GM12878 (cell line): ENCODE results near the gene SURF4. TPM values are rescaled to one million over a fixed set of nuclear protein-coding genes. Genes with fewer than 3 reads are reported as not detected.

ENCODE experiments used
- BHLHE40 ChIP-seq, 2 experiments: fragments of 450-650 bp in 1 of 2; IDR thresholded peaks; 2 replicates each; pipeline ENCODE4 v1.6.1; 2011 to 2017; ENCODE audit warnings: low read depth in 2 of 2, borderline replicate concordance in 1 of 2, improper control_type of control experiment in 1 of 2, low read length in 1 of 2, mild to moderate bottlenecking in 1 of 2
- CEBPB ChIP-seq, 2 experiments: fragments of 150-350 bp in 1 of 2; IDR thresholded peaks; 2 replicates each; pipeline ENCODE4 v1.6.1; 2012 to 2014; ENCODE audit warnings: low read depth in 2 of 2, low read length in 2 of 2, borderline replicate concordance in 1 of 2, inconsistent platforms in 1 of 2
- EP300 ChIP-seq, 2 experiments: fragments of 150-350 bp in 1 of 2; IDR thresholded peaks; 2 replicates each; pipeline ENCODE4 v1.6.1; 2011 to 2012; ENCODE audit warnings: low read depth in 2 of 2, low read length in 2 of 2, borderline replicate concordance in 1 of 2, improper control_type of control experiment in 1 of 2, inconsistent platforms in 1 of 2; ENCODE audit not compliant: control insufficient read depth in 1 of 2
- HDAC2 ChIP-seq: fragments of 200-600 bp; sonication (generic); IDR thresholded peaks from 2 replicates; pipeline ENCODE4 v1.6.1; 2017
- NR2C1 ChIP-seq: fragments of 450-650 bp; IDR thresholded peaks from 2 replicates; pipeline ENCODE4 v1.6.1; 2017; ENCODE audit warnings: antibody characterized with exemption, mild to moderate bottlenecking, moderate library complexity
- NRF1 ChIP-seq: conservative IDR thresholded peaks from 2 replicates; pipeline ENCODE4 v1.6.1; 2011; ENCODE audit warnings: mild to moderate bottlenecking, low read depth, low read length, improper control_type of control experiment
- POLR2A ChIP-seq: IDR thresholded peaks from 2 replicates; pipeline ENCODE4 v1.6.1; 2011; ENCODE audit warnings: low read depth, mild to moderate bottlenecking, low read length
- RAD21 ChIP-seq: IDR thresholded peaks from 2 replicates; pipeline ENCODE4 v1.6.1; 2011; ENCODE audit warnings: mild to moderate bottlenecking, low read depth, low read length, moderate library complexity; ENCODE audit not compliant: insufficient read depth
- RAD51 ChIP-seq: fragments of 450-650 bp; IDR thresholded peaks from 2 replicates; pipeline ENCODE4 v1.6.1; 2016; ENCODE audit warnings: moderate library complexity, mild to moderate bottlenecking, inconsistent platforms
- SIN3A ChIP-seq: IDR thresholded peaks from 2 replicates; pipeline ENCODE4 v1.6.1; 2012; ENCODE audit warnings: low read depth, low read length, improper control_type of control experiment
- TAF1 ChIP-seq: IDR thresholded peaks from 2 replicates; pipeline ENCODE4 v1.6.1; 2011; ENCODE audit warnings: mild to moderate bottlenecking, low read depth, low read length, borderline replicate concordance
- ZNF687 ChIP-seq: fragments of 450-650 bp; IDR thresholded peaks from 2 replicates; pipeline ENCODE4 v1.6.1; 2017; ENCODE audit warnings: mild to moderate bottlenecking, moderate library complexity
- polyA plus RNA-seq, 11 experiments: library from polyadenylated mRNA; depleted of rRNA in 4 of 11; unstranded in 6 of 11; stranded (reverse) in 5 of 11; fragments of >200 nt; fragmentation: Nextera tagmentation in 4 of 11; fragmentation: Illumina TruSeq in 1 of 11; extraction: Ambion mirVana in 4 of 11; extraction: Trizol in 1 of 11; gene quantifications; 1 replicate in 1 of 11; 2 replicates in 10 of 11; pipeline versions ENCODE4 v1.2.1 to v1.2.3, GENCODE V29; 2011 to 2016; ENCODE audit warnings: inconsistent platforms in 2 of 11, missing spikeins in 2 of 11, low read depth in 1 of 11
- total RNA-seq, 4 experiments: library from RNA; depleted of rRNA in 3 of 4; stranded (reverse); fragments of >200 nt in 3 of 4; fragmentation: Illumina TruSeq in 1 of 4; extraction: Trizol in 1 of 4; gene quantifications; 2 replicates each; pipeline versions ENCODE4 v1.2.1 to v1.2.3, GENCODE V29; 2013 to 2021

Gene SURF4
- total and polyA plus RNA-seq, 10 of the 15 experiments (the other 5 are each of a cell fraction or from before 2014, with no cell fraction given) = 6.4 to 134 (median 78.7) TPM

GRCh38 chr9:133420392-133420827 is 44.5 kb upstream of the SURF4 start (continued):
- TF ChIP-seq TAF1 = peak; percentile 65; the same call in 1 of the 2 replicates
- TF ChIP-seq HDAC2 = no peak
- TF ChIP-seq POLR2A = peak; percentile 46; the same call in 1 of the 2 replicates
- no peak for TF ChIP-seq NRF1
- TF ChIP-seq ZNF687 = peak; percentile 91
- peak in 1 of 2 experiments; percentile 51; a peak in 1 of 4 replicates for TF ChIP-seq EP300 (IDR thresholded peaks at IDR 0.05; ENCODE audit: borderline replicate concordance in 1 of 2, control insufficient read depth in 1 of 2, low read depth in 2 of 2, low read length in 2 of 2)
- no peak for TF ChIP-seq CEBPB (IDR thresholded peaks at IDR 0.05; ENCODE audit: borderline replicate concordance in 1 of 2, low read depth in 2 of 2, low read length in 2 of 2)
- no peak for TF ChIP-seq NR2C1
- no peak for TF ChIP-seq SIN3A
- TF ChIP-seq BHLHE40 (IDR thresholded peaks at IDR 0.05; ENCODE audit: borderline replicate concordance in 1 of 2, low read depth in 2 of 2, low read length in 1 of 2) = peak in 1 of 2 experiments; percentile 37; a peak in 1 of 4 replicates
- TF ChIP-seq RAD21 = no peak
- 0 out of 2 replicates have a peak, but pooled peaks have one; percentile 10 for TF ChIP-seq RAD51
